Stimulated activated CD8-positive, alpha-beta memory T cell treated with anti-CD3 and anti-CD28 coated beads, Interleukin-15, amount 100 ng/mL, for 1 hour (primary cell): Measurements from ENCODE around the gene SEPTIN10.
"Not testable (repeated sequence)": the region's sequence is repeated elsewhere in the genome, so short reads cannot be mapped to it uniquely, and the experiment has no call there.

Experiments
- DNase-seq: peaks from one replicate; pipeline ENCODE4 v3.0.0-alpha.2; 2020; ENCODE audit warnings: low read depth

Gene SEPTIN10

GRCh38 chr2:109601783-109602182, 12.0 kb downstream of the SEPTIN10 start:
- DNase-seq, result no peak

DNA sequence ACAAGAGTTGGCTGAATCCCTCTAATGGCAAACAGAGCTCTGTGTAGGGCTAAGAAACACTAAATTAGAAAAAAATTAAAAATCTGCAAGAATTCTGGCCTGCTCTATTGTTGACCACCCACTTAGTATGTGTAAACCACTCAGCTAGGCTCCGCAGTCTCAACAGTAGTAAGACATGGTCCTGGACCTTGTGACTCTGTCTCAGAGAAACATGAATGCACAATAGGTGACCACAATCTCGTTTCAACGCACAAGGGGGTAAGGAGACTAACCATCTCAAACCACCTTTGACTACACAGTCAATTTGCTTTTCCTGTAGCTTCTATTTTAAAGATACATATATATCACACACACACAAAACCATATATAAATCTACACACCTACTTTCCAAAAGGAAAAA, 16.5 kb downstream of the SEPTIN10 start:
- DNase-seq, result no peak

DNA sequence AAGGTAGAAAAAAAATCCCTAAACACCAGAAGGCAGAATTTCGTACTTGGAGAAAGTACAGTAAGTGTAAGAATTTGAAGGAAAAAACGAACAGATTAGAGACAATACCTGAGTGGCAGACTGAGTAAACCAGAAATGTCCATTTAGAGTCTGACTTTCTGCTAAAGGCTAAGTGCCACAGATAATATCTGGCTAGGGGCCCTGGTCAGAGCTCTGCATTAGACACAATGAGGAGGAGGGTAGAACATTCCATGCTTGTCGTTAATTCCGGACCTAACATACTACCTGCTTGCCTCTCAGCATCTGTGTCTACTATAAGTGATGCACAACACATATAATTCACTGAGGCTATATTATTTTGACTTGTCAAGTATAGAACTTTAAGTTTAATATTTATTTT, 18.1 kb downstream of the SEPTIN10 start:
- no peak for DNase-seq

DNA sequence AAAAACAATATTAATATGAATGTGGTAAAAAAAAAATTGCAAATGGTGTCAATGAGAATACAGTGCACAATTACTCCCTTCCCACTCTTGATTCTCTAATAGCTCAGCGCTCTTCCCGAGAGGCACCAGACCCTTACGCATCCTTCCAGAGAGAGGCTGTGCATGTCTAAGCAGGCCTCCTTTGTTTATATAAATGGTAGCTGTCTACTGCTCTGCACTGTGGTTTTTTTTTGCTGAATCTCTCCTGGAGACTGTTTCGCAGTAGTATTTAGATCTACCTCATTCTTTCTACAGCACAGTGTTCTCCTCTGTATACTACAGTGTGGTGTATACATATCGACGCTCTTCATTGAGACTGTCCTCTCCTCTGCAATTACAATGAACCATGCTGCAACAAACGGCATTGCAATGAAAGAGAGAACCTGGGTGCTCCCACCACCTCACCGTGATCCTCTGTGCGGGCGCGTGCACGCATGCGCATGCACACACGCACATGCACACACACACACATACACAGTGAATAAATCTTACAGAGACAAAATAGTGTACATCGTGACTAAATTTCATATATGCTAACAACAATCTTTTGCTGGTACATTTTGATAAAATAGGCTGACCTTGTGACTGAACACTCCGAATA, 19.4 kb downstream of the SEPTIN10 start:
- no peak for DNase-seq

DNA sequence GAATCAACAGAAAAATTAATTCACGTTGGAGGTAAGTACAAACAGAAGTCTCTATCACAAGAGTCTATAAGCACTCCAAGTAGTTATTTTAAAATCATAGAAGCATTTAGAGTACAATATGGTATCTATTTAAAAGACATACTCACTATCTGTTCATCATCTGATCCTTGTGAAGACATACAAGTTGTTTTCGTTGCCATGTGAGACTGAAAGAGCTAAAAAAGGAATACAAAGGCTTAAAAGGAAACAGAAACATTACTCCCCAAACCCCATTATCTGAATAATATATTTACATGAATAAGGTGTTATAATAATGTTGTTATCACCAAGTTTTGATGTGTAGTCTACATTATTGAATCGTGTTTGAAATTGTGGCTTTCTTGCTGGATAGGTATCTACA, 20.9 kb downstream of the SEPTIN10 start:
- no peak for DNase-seq

DNA sequence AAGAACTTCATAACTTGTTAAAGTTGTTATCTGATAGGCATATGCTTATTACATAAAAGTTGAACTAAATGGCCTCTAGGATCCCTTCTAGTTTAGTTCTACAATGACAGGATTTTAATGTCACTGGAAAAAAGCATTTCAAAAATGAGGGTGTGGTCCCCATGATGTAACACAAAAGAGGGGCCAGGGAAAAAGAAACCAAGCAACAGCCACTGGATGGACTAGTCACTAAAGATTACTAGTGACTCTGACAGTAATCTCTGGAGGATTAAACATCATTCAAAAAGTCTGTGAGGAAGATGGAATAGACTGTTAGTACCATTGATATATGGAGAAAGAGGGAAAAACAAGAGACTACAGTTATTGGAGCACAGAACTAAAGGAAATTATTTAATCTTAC, 22.6 kb downstream of the SEPTIN10 start:
- DNase-seq, result no peak

GRCh38 chr2:109586687-109587086, 27.1 kb downstream of the SEPTIN10 start:
- no peak for DNase-seq

DNA sequence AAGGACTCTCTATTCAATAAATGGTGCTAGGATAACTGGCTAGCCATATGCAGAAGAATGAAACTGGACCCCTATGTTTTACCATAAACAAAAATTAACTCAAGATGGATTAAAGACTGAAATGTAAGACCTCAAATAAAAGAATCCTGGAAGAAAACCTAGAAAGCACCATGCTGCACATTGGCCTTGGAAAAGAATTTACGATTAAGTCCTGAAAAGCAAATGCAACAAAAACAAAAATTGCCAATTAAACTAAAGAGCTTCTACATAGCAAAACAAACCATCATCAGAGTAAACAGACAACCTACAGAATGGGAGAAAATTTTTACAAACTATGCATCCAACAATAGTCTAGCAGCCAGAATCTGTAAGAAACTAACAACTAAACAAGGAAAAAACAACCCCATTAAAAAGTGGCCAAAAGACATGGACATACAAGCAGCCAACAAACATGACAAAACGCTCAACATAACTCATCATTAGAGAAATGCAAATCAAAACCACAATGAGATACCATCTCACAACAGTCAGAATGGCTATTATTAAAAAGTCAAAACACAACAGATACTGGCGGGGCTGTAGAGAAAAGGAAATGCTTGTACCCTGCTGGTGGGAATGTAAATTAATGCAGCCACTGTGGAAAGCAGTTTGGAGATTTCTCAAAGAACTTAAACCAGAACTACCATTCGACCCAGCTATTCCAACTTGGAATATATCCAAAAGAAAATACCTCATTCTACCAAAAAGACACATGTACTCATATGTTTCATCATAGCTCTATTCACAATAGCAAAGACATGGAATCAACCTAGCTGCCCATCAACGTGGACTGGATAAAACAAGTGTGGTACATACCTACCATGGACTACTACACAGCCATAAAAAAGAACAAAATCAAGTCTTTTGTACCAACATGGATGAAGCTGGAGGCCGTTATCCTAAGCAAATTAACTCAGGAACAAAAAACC, 30.6 kb downstream of the SEPTIN10 start:
- DNase-seq, result no peak

DNA sequence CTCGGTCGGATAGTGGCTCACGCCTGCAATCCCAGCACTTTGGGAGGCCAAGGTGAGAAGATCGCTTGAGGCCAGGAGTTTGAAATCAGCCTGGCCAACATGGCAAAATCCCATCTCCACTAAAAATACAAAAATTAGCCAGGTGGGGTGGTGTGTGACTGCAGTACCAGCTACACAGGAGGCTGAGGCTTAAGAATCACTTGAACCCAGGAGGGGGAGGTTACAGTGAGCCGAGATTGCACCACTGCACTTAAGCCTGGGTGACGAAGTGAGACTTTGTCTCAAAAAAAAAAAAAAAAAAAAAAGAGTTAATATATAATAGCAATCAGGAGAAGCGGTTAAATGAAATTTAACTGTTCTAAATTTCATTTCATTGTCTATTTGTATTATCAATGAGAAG, 36.1 kb downstream of the SEPTIN10 start:
- not testable (repeated sequence) for DNase-seq

DNA sequence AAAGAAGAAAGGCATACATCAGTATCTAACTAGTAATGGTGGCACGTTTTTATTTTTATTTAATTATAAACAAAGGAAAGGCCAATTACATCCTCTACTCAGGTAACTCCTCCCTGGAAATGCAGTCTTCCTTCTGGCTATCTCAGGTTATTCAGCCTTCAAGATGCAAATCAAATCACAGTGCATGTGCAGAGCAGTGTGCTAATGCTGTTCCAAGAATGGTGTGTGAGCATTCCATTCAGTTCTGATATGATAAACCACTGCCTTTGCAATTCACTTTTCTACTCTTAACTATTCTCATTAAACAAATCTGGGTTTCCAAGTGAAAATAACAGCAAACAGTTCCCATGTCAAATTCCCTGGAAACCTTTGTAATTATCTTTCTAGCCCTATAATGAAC, 38.4 kb downstream of the SEPTIN10 start:
- DNase-seq, result no peak

DNA sequence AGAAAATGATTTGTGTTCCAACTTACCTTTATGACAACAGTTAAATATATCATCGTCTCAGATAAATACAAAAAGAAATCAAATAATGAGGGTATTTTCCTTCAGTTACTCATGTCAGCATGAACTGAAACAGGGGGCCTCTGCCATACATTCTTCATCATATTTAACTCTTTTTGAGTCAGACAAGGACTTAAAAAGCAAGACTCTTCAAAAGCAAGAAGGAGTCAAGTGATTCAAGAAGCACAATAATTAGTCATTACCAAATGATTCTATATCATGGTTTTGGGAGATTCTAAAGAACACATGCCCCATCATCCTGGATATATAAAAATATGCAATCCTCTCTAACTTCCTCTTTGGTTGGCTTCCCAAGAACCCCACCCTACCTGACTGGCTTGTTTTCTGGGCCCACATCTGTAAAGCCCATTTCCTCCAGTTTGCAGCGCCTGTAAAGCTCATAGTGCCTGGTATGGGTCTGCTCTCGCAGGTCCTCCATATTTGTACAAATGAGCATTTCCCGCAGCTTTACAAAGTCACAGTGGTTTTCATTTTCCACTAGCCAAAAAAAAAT, 49.7 kb downstream of the SEPTIN10 start:
- DNase-seq, result no peak

DNA sequence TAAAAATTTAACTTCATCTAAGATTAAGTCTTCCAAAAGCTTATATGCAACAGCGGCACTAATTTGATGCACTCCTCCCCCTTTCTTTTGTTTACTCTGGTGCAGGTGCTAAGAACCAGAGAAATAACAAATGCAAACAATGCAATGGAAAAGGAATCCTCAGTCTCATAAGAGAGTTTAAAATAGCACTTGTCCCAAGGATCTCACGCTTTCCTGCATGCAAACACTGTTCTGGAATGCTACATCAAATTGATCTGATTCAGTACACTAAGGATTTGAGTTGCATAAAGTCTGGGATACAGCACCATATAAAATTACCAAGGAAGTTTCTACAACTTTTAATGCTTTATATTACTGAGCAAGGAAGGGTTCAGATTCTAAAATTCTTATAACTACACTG, 50.5 kb downstream of the SEPTIN10 start:
- DNase-seq, result no peak

- no peak for DNase-seq
These were observed 51.3 kb downstream of the SEPTIN10 start for GRCh38 chr2:109562421-109562820.

DNA sequence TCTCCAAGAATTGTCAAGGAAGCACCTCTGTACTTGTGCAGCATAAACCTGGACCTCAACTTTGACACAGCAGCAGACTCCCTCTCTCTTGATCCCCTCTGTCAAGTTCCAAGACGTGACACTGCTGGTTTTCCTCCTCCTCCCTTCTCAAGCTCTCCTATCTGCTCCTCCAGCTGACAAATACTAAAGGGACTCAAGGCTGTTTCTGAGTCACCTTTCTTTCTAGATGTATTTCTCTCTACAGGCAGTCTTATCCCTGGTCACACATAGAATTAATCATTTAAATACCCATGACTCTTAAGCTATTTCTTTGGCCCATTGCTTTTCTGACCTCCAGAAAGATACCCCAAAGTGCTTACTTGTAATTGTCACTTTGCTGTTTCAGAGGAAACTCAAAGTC, 53.5 kb downstream of the SEPTIN10 start:
- DNase-seq, result no peak

DNA sequence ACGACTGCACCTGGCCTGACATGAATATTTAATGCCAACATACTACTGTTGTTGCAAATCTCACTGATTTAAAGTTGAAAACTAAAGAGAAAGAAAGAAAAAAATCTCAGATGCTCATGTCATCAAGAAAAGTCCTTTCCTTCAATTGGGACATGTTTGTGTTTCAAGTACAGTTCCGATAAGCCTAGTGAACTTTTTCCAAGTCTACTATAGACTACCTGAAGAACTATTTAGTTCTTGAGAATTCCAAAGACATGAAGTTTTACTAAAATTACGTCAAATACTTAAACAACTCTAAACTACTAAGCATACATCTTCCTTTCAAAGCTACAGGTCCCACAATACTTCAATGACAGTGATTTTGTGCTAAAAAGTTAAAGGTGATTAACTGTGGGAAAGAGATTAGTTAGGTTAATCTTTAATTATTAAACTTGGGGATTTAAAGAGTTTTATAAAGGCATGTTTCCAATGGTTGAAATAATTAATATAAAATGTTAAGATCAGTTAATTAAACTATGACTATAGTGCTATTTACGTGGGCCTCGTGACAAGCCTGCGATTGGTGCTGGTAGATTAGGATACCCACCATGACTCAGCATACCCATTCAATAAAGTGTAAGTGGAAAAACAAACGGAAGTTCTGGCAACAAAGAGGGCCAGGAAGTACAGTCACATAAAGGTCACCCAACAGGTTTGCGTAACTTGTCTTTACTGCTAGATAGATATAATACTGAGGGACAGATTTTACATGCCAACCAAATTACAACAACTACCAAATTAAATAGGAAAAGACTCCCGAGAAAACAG, 55.5 kb downstream of the SEPTIN10 start:
- no peak for DNase-seq

DNA sequence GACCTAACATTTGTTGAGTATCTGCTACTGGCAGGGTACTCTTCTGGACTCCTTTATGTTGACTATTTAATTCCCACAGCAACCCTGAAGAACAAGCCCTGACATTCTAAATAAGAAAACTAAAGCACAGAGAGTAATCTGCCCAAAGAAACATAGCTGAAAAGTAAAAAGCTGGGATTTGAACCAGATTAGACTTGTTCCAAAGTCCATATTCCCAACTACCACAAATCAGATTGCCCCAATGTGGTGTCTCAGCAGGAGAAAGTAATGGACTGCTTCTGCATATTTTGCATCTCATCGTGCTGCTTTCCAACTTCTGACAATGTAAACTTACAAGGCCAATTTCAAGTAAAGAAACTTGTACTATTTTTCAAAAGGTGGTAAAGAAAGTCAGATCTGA, 56.5 kb downstream of the SEPTIN10 start:
- no peak for DNase-seq

DNA sequence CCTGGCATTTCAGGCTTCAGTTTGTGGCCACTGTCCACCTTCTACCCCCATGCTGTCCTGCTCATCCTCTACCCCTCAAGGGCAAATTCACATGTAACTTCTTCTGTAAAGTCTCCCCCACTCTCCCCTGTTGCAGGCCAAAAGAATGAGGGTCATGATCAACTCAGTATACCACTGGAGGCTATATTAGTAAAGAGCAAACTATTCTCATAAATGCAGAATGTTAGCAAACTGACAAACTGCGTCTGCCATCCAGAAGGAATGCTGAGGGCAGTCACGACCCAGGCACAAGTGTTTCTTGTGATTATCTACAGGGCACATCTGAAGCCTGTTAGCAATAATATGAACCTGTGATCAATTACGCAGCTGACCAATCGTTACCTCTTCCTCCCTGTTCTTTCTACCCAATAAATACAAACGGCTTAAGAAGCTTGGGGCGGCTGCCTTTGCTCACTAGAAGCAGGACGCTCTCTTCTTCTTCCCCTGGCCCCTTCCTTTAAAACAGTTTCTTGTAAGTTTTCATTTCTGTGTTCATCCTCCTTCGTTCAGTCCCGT, 58.3 kb downstream of the SEPTIN10 start:
- no peak for DNase-seq

GRCh38 chr2:109554758-109555157, 59.0 kb downstream of the SEPTIN10 start:
- DNase-seq, result no peak

GRCh38 chr2:109549016-109549590, 64.7 kb downstream of the SEPTIN10 start:
- DNase-seq, result no peak

DNA sequence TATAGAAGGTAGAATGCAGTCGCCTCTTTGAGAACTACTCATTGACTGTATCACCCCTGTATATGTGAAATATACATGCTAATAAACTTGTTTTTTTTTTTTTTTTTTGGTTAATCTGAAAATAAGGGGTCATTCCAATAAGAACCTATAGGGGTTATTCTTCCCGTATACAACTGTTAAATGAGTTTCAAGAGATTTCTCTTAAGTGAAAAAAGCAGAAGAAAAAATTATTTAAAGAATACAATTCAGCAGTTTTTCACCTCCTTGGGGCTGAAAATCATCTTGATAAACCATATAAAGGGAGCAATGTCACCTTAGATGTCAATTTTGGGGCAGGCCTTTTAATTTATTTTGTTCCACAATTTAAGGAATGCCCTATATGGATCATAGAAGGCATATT, 66.5 kb downstream of the SEPTIN10 start:
- no peak for DNase-seq
